ENCODE results near the gene EXD2. TPM values are rescaled to one million over a fixed set of nuclear protein-coding genes. Genes with fewer than 3 reads are reported as not detected.

Gene EXD2
- total RNA-seq, 1 donor: 12.1 TPM

DNA sequence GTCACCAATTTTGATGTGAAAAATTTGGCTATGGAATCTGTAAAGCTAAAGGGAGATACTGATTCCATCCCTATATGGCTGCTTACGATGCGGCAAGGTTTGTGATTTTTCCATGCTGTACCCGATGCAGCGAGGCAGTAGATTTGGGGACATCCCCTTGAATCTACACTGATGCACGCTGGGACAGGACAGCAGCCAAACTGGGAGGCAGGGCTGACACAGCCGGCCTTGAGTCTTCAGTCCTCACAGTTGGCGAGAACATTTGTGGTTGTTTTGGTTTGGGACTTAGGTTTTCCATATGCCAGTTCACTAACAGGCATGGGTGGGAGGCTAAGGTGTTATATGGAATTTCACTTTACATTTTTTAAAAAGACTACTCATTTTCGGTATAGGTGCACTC is 72.5 kb downstream of the EXD2 start:
- H3K4me3 ChIP-seq (ENCODE audit: low read depth, low read length): no peak overlapping the region
- DNase-seq (ENCODE audit: low read depth): no peak
- TF ChIP-seq, protein P1, sequence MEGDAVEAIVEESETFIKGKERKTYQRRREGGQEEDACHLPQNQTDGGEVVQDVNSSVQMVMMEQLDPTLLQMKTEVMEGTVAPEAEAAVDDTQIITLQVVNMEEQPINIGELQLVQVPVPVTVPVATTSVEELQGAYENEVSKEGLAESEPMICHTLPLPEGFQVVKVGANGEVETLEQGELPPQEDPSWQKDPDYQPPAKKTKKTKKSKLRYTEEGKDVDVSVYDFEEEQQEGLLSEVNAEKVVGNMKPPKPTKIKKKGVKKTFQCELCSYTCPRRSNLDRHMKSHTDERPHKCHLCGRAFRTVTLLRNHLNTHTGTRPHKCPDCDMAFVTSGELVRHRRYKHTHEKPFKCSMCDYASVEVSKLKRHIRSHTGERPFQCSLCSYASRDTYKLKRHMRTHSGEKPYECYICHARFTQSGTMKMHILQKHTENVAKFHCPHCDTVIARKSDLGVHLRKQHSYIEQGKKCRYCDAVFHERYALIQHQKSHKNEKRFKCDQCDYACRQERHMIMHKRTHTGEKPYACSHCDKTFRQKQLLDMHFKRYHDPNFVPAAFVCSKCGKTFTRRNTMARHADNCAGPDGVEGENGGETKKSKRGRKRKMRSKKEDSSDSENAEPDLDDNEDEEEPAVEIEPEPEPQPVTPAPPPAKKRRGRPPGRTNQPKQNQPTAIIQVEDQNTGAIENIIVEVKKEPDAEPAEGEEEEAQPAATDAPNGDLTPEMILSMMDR (IDR thresholded peaks at IDR 0.05; ENCODE audit: insufficient read depth, low read length): no peak

DNA sequence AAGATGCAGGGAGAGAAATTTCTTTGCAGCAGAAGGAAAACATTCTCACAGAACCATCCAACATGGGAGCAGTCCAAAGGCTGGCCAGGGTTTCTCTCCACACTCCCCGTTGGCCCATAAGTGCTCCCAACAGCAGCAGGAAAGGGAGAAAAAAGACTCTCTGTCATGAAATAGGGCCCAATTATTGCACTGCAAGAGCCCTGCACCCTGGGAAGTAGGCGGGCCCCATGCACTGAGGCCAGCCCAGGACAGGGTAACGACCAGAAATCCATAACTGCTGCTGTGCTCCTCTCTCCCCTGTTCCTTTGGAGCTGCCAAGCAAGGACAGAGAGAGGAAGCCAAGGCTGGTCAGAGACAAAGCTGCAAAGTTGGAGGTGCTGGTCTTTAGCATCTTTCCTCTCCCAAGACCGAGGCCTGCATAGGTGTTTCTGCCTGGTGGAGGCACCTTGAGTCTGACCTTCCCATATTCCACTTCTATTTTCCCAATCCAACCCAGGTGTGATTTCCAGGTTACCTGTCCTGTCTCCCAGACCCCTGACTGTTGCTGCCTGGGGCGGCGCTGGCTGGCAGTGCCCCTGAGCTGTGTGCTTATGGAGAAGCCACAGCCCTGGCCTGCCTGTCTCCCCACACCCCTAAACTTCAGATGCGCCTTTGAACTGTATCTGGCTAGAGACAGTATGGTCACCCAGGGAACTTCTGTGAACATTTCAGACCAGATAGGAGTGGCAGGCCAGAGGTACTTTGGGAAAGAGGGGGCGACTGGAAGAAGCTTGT is 75.5 kb downstream of the EXD2 start:
- DNase-seq (ENCODE audit: low read depth): no peak
- TF ChIP-seq, protein P1 (IDR thresholded peaks at IDR 0.05; ENCODE audit: insufficient read depth, low read length): no peak
- H3K4me3 ChIP-seq (ENCODE audit: low read depth, low read length): no peak overlapping the region

DNA sequence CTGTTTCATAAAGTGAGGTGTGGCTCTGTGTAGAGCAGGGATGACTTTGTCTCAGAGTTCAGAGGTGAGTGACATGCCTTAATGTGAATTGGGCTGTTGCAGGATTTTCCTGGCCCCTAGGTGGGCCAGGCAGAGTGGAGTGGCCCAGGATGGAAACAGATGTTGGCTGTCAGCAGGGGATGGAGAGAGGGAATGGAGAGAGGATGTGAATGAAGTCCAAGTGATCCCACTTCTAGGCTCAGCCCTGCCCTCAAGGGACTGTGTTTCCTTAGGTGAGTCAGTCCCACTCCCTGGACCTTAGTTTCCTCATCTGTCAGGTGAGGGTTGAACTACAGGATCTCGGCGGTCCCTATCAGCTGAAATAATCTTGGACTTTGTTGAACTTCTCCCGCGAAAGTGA is 76.2 kb downstream of the EXD2 start:
- no peak for DNase-seq (ENCODE audit: low read depth)
- no peak overlapping the region for H3K4me3 ChIP-seq (ENCODE audit: low read depth, low read length)

DNA sequence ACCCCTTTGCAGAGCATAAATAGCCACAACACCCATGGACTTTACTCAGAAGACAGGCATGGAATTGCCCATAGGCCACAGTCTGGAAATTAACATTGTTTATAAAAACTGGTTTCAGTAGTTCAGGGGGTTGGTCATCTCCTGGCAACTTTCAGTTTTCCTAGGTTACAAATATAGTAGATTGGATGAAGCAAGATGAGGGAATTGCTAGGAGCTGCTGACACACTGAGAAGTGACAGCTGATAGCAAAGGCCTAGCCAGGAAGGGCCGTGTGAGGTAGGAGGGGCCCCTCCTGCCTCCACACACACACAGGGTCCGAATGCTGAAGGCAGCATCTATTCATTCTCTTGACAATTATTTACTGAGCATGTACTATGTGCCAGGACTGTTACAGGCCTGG is 76.9 kb downstream of the EXD2 start:
- TF ChIP-seq, protein P1 (IDR thresholded peaks at IDR 0.05; ENCODE audit: insufficient read depth, low read length): no peak
- no peak overlapping the region for H3K4me3 ChIP-seq (ENCODE audit: low read depth, low read length)
- peak; percentile 64 for DNase-seq (ENCODE audit: low read depth)

More for the DNA sequence above, 76.2 kb downstream of the EXD2 start:
- TF ChIP-seq, protein P1 (IDR thresholded peaks at IDR 0.05; ENCODE audit: insufficient read depth, low read length): no peak

DNA sequence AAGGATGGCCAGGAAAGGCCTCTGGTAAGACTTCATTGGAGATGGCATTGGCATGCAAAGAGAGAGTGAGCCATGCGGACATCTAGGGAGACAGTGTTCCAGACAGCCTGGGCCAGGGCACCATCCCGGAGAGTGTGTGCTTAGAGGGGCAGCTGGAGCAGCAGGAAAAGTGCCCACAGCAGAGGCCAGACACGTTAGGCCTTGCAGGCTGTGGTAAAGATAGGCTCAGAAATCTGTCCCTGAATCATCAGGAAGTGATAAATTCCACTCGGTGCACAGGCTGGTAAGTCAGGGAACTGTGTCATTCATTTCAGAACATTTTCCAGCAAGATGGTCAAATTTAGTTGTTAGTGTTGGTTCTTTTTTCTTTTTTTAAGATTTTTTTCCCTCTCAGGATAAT is 77.5 kb downstream of the EXD2 start:
- H3K4me3 ChIP-seq (ENCODE audit: low read depth, low read length): no peak overlapping the region
- DNase-seq (ENCODE audit: low read depth): peak; percentile 49
- TF ChIP-seq, protein P1 (IDR thresholded peaks at IDR 0.05; ENCODE audit: insufficient read depth, low read length): no peak

DNA sequence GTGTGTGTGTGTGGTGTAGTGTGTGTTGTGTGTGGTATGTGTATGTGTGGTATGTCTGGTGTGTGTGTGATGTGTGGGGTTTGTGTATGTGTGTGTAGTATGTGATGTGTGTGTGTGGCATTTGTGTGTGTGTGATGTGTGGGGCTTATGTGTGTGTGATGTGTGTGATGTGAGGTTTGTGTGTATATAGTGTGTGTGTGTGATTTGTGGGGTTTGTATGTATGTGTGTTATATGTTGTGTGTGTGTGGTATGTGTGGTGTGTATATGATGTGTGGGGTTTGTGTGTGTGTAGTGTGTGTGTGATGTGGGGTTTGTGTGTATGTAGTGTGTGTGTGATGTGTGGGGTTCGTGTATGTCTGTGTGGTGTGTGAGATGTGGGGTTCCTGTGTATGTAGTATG is 78.1 kb downstream of the EXD2 start:
- no peak for DNase-seq (ENCODE audit: low read depth)
- TF ChIP-seq, protein P1 (IDR thresholded peaks at IDR 0.05; ENCODE audit: insufficient read depth, low read length): no peak
- H3K4me3 ChIP-seq (ENCODE audit: low read depth, low read length): no peak overlapping the region

DNA sequence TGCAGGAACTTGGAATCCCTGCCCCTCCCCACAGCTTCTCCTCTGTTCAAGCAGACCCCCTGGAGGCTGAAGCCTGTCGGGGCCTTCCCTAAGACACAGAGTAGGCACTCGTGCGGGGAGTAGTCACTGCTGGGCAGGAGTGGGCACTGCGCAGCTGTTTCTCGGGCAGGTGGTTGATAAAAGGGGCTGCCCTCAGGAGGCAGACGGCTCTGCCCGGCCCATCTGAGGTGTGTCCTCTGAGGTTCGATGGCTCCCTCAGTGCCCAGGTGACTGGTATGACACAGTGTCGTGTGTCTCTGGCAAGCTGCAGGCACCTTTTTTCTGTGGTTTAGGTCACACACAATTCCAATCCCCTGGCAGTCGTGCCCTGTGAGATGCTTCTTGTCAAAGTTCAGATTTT is 78.8 kb downstream of the EXD2 start:
- DNase-seq (ENCODE audit: low read depth): no peak
- H3K4me3 ChIP-seq (ENCODE audit: low read depth, low read length): no peak overlapping the region
- TF ChIP-seq, protein P1 (IDR thresholded peaks at IDR 0.05; ENCODE audit: insufficient read depth, low read length): no peak
